ENCODE measurements around the gene CEBPB.

Gene CEBPB

DNA sequence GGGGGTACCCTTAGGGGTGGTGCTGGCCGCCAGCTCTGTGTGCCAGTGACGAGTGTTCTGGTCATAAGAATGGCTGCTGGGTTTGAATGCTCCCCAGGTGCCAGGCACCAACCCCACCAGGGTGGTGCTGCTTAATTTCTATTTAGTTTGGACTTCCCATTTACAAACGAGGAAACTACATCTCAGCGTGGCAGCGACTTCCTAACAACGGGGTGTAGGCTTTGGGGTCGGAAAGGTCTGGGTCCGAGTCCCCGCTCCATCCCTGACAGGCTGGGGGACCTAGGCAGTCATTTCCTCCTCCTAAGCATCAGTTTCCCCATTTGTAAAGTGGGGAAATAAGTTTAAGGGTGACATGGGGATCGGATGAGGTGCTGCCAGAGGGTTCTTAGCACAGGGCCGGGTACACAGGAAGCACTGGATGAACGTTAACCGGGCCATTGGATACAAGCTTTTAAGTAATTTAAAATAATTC, 30.3 kb downstream of the CEBPB start:
- H3K27ac Mint-ChIP-seq, result no peak overlapping the region
- TF ChIP-seq, protein P1, sequence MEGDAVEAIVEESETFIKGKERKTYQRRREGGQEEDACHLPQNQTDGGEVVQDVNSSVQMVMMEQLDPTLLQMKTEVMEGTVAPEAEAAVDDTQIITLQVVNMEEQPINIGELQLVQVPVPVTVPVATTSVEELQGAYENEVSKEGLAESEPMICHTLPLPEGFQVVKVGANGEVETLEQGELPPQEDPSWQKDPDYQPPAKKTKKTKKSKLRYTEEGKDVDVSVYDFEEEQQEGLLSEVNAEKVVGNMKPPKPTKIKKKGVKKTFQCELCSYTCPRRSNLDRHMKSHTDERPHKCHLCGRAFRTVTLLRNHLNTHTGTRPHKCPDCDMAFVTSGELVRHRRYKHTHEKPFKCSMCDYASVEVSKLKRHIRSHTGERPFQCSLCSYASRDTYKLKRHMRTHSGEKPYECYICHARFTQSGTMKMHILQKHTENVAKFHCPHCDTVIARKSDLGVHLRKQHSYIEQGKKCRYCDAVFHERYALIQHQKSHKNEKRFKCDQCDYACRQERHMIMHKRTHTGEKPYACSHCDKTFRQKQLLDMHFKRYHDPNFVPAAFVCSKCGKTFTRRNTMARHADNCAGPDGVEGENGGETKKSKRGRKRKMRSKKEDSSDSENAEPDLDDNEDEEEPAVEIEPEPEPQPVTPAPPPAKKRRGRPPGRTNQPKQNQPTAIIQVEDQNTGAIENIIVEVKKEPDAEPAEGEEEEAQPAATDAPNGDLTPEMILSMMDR (IDR thresholded peaks at IDR 0.05; ENCODE audit: unreplicated experiment in 3 of 3), result no peak
- peaks cover 5% of the 10 kb centered on the region for H3K27me3 Mint-ChIP-seq (ENCODE audit: low read depth)
- no peak overlapping the region for H3K4me3 Mint-ChIP-seq
- peaks cover 12% of the 10 kb centered on the region for H3K4me1 Mint-ChIP-seq
- H3K9me3 Mint-ChIP-seq, result no peaks in the 10 kb centered on the region
- H3K36me3 Mint-ChIP-seq (ENCODE audit: low read depth), result no peaks in the 10 kb centered on the region

- H3K36me3 Mint-ChIP-seq (ENCODE audit: low read depth), result no peaks in the 10 kb centered on the region
Observed at GRCh38 chr20:50221501-50222308, 31.1 kb downstream of the CEBPB start.

DNA sequence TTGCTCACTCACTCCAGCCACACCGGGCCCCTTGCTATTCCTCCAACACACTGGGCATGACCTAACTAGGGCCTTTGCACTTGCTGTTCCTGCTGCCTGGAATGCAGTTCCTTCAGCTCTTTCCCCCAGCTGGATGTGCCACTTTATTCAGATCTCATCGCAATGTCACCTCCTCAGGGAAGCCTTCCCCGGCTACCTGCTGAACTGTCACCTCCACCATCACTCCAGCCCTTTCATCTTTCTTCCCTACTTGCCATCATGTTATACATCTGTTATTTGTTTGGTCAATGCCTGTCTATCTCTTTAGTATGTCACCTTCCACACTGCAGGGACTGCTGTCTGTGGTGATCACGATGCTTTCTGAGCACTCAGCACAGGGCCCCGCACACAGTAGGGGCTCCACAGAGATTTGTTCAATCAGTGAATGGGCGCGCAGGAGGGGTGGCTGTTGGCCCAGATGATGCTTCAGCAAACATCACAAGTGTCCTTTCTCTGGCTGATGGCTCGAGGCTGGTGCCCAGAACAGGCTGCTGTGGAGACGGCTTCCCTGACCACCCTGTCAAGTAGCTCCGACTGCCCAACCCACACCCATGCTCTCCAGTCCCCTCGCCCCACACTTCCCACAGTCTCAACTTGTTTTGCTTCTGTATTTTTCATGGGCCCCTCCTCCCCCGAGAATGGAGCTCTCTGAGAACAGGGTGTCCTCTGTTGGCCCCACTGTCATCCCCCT, 31.8 kb downstream of the CEBPB start:
- Mint-ChIP-seq H3K4me3 (no peak overlapping the region), H3K36me3 (ENCODE audit: low read depth) (no peaks in the 10 kb centered on the region), H3K27me3 (ENCODE audit: low read depth) (no peaks in the 10 kb centered on the region), H3K27ac (no peak overlapping the region), H3K4me1 (peaks cover 8% of the 10 kb centered on the region), H3K9me3 (no peaks in the 10 kb centered on the region)
- TF ChIP-seq, protein P1 (IDR thresholded peaks at IDR 0.05; ENCODE audit: unreplicated experiment in 3 of 3), result no peak

More at GRCh38 chr20:50221501-50222308, 31.1 kb downstream of the CEBPB start:
- H3K27ac Mint-ChIP-seq, result no peak overlapping the region
- peaks cover 12% of the 10 kb centered on the region for H3K4me1 Mint-ChIP-seq
- H3K9me3 Mint-ChIP-seq, result no peaks in the 10 kb centered on the region
- no peak overlapping the region for H3K4me3 Mint-ChIP-seq
- TF ChIP-seq, protein P1 (IDR thresholded peaks at IDR 0.05; ENCODE audit: unreplicated experiment in 3 of 3), result no peak
- H3K27me3 Mint-ChIP-seq (ENCODE audit: low read depth), result peaks cover 5% of the 10 kb centered on the region

GRCh38 chr20:50223039-50224005, 32.7 kb downstream of the CEBPB start:
- Mint-ChIP-seq H3K4me1 (peaks cover 8% of the 10 kb centered on the region), H3K36me3 (ENCODE audit: low read depth) (no peaks in the 10 kb centered on the region), H3K27me3 (ENCODE audit: low read depth) (peaks cover 4% of the 10 kb centered on the region), H3K9me3 (no peaks in the 10 kb centered on the region), H3K27ac (no peak overlapping the region), H3K4me3 (no peak overlapping the region)
- TF ChIP-seq, protein P1 (IDR thresholded peaks at IDR 0.05; ENCODE audit: unreplicated experiment in 3 of 3), result no peak

GRCh38 chr20:50224052-50224451, 33.4 kb downstream of the CEBPB start:
- TF ChIP-seq, protein P1 (IDR thresholded peaks at IDR 0.05; ENCODE audit: unreplicated experiment in 3 of 3), result no peak
- Mint-ChIP-seq H3K4me3 (no peak overlapping the region), H3K27ac (no peak overlapping the region), H3K27me3 (ENCODE audit: low read depth) (peaks cover 4% of the 10 kb centered on the region), H3K4me1 (peaks cover 8% of the 10 kb centered on the region), H3K9me3 (no peaks in the 10 kb centered on the region), H3K36me3 (ENCODE audit: low read depth) (no peaks in the 10 kb centered on the region)

Data from nephron (organoid).